IPS-18c (cell line): ENCODE data around the gene CHI3L2.

Source experiments
- H3K4me3 ChIP-seq: 2 replicates; pipeline ENCODE4 v1.7.0; 2013; ENCODE audit warnings: low read depth, mild to moderate bottlenecking, low read length, moderate library complexity; ENCODE audit not compliant: insufficient read depth
- H3K9me3 ChIP-seq: one replicate; pipeline ENCODE4 v1.6.1; 2013; ENCODE audit warnings: mild to moderate bottlenecking, low read length, moderate library complexity; ENCODE audit not compliant: control insufficient read depth, insufficient read depth

Gene CHI3L2

GRCh38 chr1:111199881-111200801 is 27.4 kb upstream of the CHI3L2 start, which contains the start of gene DENND2D:
Gene DENND2D, minus strand, starts transcription at chr1:111200646. Its CDS starts 187 bp downstream, at chr1:111200459.
- H3K9me3 ChIP-seq, result peaks cover 2% of the 10 kb centered on the region
- no peak within 1 kb of the TSS for H3K4me3 ChIP-seq

- no peak overlapping the region for H3K4me3 ChIP-seq
- peaks cover 2% of the 10 kb centered on the region for H3K9me3 ChIP-seq
Observed at GRCh38 chr1:111200802-111201161, 26.7 kb upstream of the CHI3L2 start.

- H3K9me3 ChIP-seq, result peaks cover 2% of the 10 kb centered on the region
- no peak overlapping the region for H3K4me3 ChIP-seq
Observed at GRCh38 chr1:111201275-111202090, 26.0 kb upstream of the CHI3L2 start.

- Histone ChIP-seq H3K9me3 (peaks cover 2% of the 10 kb centered on the region), H3K4me3 (no peak overlapping the region)
Observed at GRCh38 chr1:111202366-111202706, 25.2 kb upstream of the CHI3L2 start.

- Histone ChIP-seq H3K4me3 (no peak overlapping the region), H3K9me3 (peaks cover 2% of the 10 kb centered on the region)
Observed at GRCh38 chr1:111202707-111203623, 24.5 kb upstream of the CHI3L2 start.

- Histone ChIP-seq H3K9me3 (peaks cover 2% of the 10 kb centered on the region), H3K4me3 (peak overlapping the region; percentile 50; the same call in 1 of the 2 replicates)
Observed at GRCh38 chr1:111203681-111204200, 23.8 kb upstream of the CHI3L2 start.

- H3K4me3 ChIP-seq, result peak overlapping the region; percentile 50
Observed at GRCh38 chr1:111204201-111204982, 23.1 kb upstream of the CHI3L2 start.

GRCh38 chr1:111204983-111205713 is 22.4 kb upstream of the CHI3L2 start:
- no peak overlapping the region for H3K4me3 ChIP-seq
- peaks cover 2% of the 10 kb centered on the region for H3K9me3 ChIP-seq

More at GRCh38 chr1:111204201-111204982, 23.1 kb upstream of the CHI3L2 start:
- peaks cover 2% of the 10 kb centered on the region for H3K9me3 ChIP-seq

GRCh38 chr1:111205714-111206050 is 21.8 kb upstream of the CHI3L2 start:
- Histone ChIP-seq H3K4me3 (no peak overlapping the region), H3K9me3 (peaks cover 2% of the 10 kb centered on the region)

GRCh38 chr1:111208921-111209320 is 18.6 kb upstream of the CHI3L2 start:
- Histone ChIP-seq H3K9me3 (peaks cover 2% of the 10 kb centered on the region), H3K4me3 (no peak overlapping the region)

- H3K4me3 ChIP-seq, result no peak overlapping the region
Observed at GRCh38 chr1:111209622-111210021, 17.9 kb upstream of the CHI3L2 start.

GRCh38 chr1:111211921-111212320 is 15.6 kb upstream of the CHI3L2 start:
- Histone ChIP-seq H3K4me3 (no peak overlapping the region), H3K9me3 (peaks cover 2% of the 10 kb centered on the region)

More at GRCh38 chr1:111209622-111210021, 17.9 kb upstream of the CHI3L2 start:
- peaks cover 3% of the 10 kb centered on the region for H3K9me3 ChIP-seq

- H3K4me3 ChIP-seq, result no peak overlapping the region
- H3K9me3 ChIP-seq, result peaks cover 2% of the 10 kb centered on the region
Observed at GRCh38 chr1:111212634-111213335, 14.7 kb upstream of the CHI3L2 start.

GRCh38 chr1:111213412-111213811 is 14.1 kb upstream of the CHI3L2 start:
- Histone ChIP-seq H3K9me3 (peaks cover 2% of the 10 kb centered on the region), H3K4me3 (no peak overlapping the region)
